Measurements from ENCODE around the gene MYO1G.
"Not testable (repeated sequence)": the region's sequence is repeated elsewhere in the genome, so short reads cannot be mapped to it uniquely, and the experiment has no call there.

Gene MYO1G

GRCh38 chr7:44936322-44936721, 42.5 kb downstream of the MYO1G start:
- DNase-seq (ENCODE audit: low read depth), result no peak

- DNase-seq (ENCODE audit: low read depth), result no peak
Measured at GRCh38 chr7:44935583-44935982, 43.2 kb downstream of the MYO1G start.

GRCh38 chr7:44935016-44935415, 43.8 kb downstream of the MYO1G start:
- no peak for DNase-seq (ENCODE audit: low read depth)

GRCh38 chr7:44934510-44934909, 44.3 kb downstream of the MYO1G start:
- DNase-seq (ENCODE audit: low read depth), result not testable (repeated sequence)

- no peak for DNase-seq (ENCODE audit: low read depth)
Measured at GRCh38 chr7:44930921-44931320, 47.9 kb downstream of the MYO1G start.

GRCh38 chr7:44922351-44922694, 56.5 kb downstream of the MYO1G start:
- no peak for DNase-seq (ENCODE audit: low read depth)

GRCh38 chr7:44921607-44922350, 57.0 kb downstream of the MYO1G start:
- peak; percentile 48 for DNase-seq (ENCODE audit: low read depth)

GRCh38 chr7:44920119-44920518, 58.7 kb downstream of the MYO1G start:
- DNase-seq (ENCODE audit: low read depth), result no peak

GRCh38 chr7:44918029-44918428, 60.8 kb downstream of the MYO1G start:
- no peak for DNase-seq (ENCODE audit: low read depth)

- DNase-seq (ENCODE audit: low read depth), result no peak
Measured at GRCh38 chr7:44917465-44917864, 61.4 kb downstream of the MYO1G start.

GRCh38 chr7:44914992-44915607, 63.7 kb downstream of the MYO1G start:
- DNase-seq (ENCODE audit: low read depth), result no peak

- no peak for DNase-seq (ENCODE audit: low read depth)
Measured at GRCh38 chr7:44912775-44913347, 66.0 kb downstream of the MYO1G start.
